GM23338 (cell line): ENCODE results near the gene MRPS14.

ENCODE experiments used
- CREB1 ChIP-seq: fragments of 250-450 bp; sonication (Bioruptor Pico); IDR thresholded peaks from 2 replicates; pipeline ENCODE4 v1.5.0; 2020; ENCODE audit warnings: low read depth, mild to moderate bottlenecking, moderate library complexity
- CTCF ChIP-seq, 2 experiments: fragments of 200-600 bp in 1 of 2; sonication (generic) in 1 of 2; conservative IDR thresholded peaks; 2 replicates each; pipeline versions ENCODE4 v1.5.1 to v1.6.1; 2016 to 2017; ENCODE audit warnings: antibody characterized with exemption in 2 of 2, low read depth in 2 of 2, mild to moderate bottlenecking in 2 of 2, moderate library complexity in 1 of 2
- ETS1 ChIP-seq: IDR thresholded peaks from 2 replicates; pipeline ENCODE4 v1.6.1; 2016; ENCODE audit warnings: antibody characterized with exemption
- EZH2 ChIP-seq: fragments of 200-600 bp; sonication (generic); IDR thresholded peaks from one replicate; pipeline ENCODE4 v1.8.0; 2017; ENCODE audit warnings: antibody characterized with exemption, mild to moderate bottlenecking, low read depth; ENCODE audit not compliant: unreplicated experiment
- EZH2phosphoT487 ChIP-seq: fragments of 200-600 bp; sonication (generic); IDR thresholded peaks from one replicate; pipeline ENCODE4 v1.8.1; 2018; ENCODE audit warnings: antibody characterized with exemption; ENCODE audit not compliant: unreplicated experiment
- JUNB ChIP-seq: IDR thresholded peaks from one replicate; pipeline ENCODE4 v1.6.1; 2016; ENCODE audit warnings: antibody characterized with exemption; ENCODE audit not compliant: unreplicated experiment
- POLR2AphosphoS5 ChIP-seq: IDR thresholded peaks from 2 replicates; pipeline ENCODE4 v1.6.1; 2016; ENCODE audit warnings: antibody characterized with exemption, low read depth
- STAT1 ChIP-seq: IDR thresholded peaks from one replicate; pipeline ENCODE4 v1.6.1; 2016; ENCODE audit warnings: antibody characterized with exemption; ENCODE audit not compliant: unreplicated experiment
- ZNF114 ChIP-seq: fragments of 250-450 bp; sonication (Bioruptor Pico); IDR thresholded peaks from 2 replicates; pipeline ENCODE4 v1.5.0; 2020; ENCODE audit warnings: mild to moderate bottlenecking, moderate library complexity
- TF ChIP-seq, protein P1 (sequence below): IDR thresholded peaks from one replicate; pipeline ENCODE4 v1.6.1; 2018; ENCODE audit warnings: antibody characterized with exemption; ENCODE audit not compliant: unreplicated experiment

GRCh38 chr1:175067362-175068106, 44.3 kb upstream of the MRPS14 start, which contains the start of gene TNN:
- TF ChIP-seq, protein P1, sequence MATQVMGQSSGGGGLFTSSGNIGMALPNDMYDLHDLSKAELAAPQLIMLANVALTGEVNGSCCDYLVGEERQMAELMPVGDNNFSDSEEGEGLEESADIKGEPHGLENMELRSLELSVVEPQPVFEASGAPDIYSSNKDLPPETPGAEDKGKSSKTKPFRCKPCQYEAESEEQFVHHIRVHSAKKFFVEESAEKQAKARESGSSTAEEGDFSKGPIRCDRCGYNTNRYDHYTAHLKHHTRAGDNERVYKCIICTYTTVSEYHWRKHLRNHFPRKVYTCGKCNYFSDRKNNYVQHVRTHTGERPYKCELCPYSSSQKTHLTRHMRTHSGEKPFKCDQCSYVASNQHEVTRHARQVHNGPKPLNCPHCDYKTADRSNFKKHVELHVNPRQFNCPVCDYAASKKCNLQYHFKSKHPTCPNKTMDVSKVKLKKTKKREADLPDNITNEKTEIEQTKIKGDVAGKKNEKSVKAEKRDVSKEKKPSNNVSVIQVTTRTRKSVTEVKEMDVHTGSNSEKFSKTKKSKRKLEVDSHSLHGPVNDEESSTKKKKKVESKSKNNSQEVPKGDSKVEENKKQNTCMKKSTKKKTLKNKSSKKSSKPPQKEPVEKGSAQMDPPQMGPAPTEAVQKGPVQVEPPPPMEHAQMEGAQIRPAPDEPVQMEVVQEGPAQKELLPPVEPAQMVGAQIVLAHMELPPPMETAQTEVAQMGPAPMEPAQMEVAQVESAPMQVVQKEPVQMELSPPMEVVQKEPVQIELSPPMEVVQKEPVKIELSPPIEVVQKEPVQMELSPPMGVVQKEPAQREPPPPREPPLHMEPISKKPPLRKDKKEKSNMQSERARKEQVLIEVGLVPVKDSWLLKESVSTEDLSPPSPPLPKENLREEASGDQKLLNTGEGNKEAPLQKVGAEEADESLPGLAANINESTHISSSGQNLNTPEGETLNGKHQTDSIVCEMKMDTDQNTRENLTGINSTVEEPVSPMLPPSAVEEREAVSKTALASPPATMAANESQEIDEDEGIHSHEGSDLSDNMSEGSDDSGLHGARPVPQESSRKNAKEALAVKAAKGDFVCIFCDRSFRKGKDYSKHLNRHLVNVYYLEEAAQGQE: no peak
- TF ChIP-seq JUNB: no peak
- TF ChIP-seq CTCF (conservative IDR thresholded peaks at IDR 0.05; ENCODE audit: low read depth in 2 of 2): no peak
- TF ChIP-seq POLR2AphosphoS5: no peak
- no peak for TF ChIP-seq EZH2phosphoT487
- TF ChIP-seq ZNF114 (CRISPR knock-in tag): no peak
- no peak for TF ChIP-seq EZH2
- no peak for TF ChIP-seq ETS1
- TF ChIP-seq CREB1 (CRISPR knock-in tag): no peak
- TF ChIP-seq STAT1: no peak
